ENCODE results near the gene PET100. TPM values are rescaled to one million over a fixed set of nuclear protein-coding genes. Genes with fewer than 3 reads are reported as not detected.
"Not testable (repeated sequence)": the region's sequence is repeated elsewhere in the genome, so short reads cannot be mapped to it uniquely, and the experiment has no call there.

The PET100 gene
- polyA plus RNA-seq, 2 of the 4 experiments (the other 2 are of a cell fraction) = 48.6 to 99.3 TPM

- H3K4me2 ChIP-seq = no peak overlapping the region
- H3K9me3 ChIP-seq = no peaks in the 10 kb centered on the region
- DNase-seq (ENCODE audit: low read depth in 1 of 2, low spot score in 1 of 2) (no peak), ATAC-seq (no peak), FAIRE-seq (no peak)
- CTCF ChIA-PET = interaction anchor here (1.7 to 1.9 kb wide), 3 partner anchors 8 to 36 kb away, joined by 3 to 9 read pairs (median 5); no protein-coding TSS in a partner anchor
- H3K4me3 ChIP-seq = no peak overlapping the region
- H3K4me1 ChIP-seq = no peaks in the 10 kb centered on the region
- 100% methylated on average over 4 of the region's 8 CpGs for WGBS (ENCODE audit: missing lambda C conversion rate)
- TF ChIP-seq MAZ (IDR thresholded peaks at IDR 0.05; ENCODE audit: borderline replicate concordance, low read depth, low read length) (no peak), HES2 (IDR thresholded peaks at IDR 0.05) (no peak), MAFK (IDR thresholded peaks at IDR 0.05; ENCODE audit: partially characterized antibody) (no peak), CBX2 (IDR thresholded peaks at IDR 0.05; ENCODE audit: borderline replicate concordance, low read depth) (no peak), HOXB5 (CRISPR knock-in tag; IDR thresholded peaks at IDR 0.05) (no peak), PBX3 (IDR thresholded peaks at IDR 0.05) (no peak), HOXA7 (CRISPR knock-in tag; IDR thresholded peaks at IDR 0.05) (no peak), RCOR1 (IDR thresholded peaks at IDR 0.05; ENCODE audit: low read depth, low read length) (no peak), TFCP2L1 (CRISPR knock-in tag; IDR thresholded peaks at IDR 0.05) (no peak), ZSCAN20 (CRISPR knock-in tag; IDR thresholded peaks at IDR 0.05) (no peak), POLR2AphosphoS2 (conservative IDR thresholded peaks at IDR 0.05; ENCODE audit: low read length) (no peak), EHF (CRISPR knock-in tag; IDR thresholded peaks at IDR 0.05) (no peak), NFE2L2 (conservative IDR thresholded peaks at IDR 0.05; ENCODE audit: low read length) (no peak), ZC3H11A (IDR thresholded peaks at IDR 0.05) (no peak)
- TF ChIP-seq, protein P1, sequence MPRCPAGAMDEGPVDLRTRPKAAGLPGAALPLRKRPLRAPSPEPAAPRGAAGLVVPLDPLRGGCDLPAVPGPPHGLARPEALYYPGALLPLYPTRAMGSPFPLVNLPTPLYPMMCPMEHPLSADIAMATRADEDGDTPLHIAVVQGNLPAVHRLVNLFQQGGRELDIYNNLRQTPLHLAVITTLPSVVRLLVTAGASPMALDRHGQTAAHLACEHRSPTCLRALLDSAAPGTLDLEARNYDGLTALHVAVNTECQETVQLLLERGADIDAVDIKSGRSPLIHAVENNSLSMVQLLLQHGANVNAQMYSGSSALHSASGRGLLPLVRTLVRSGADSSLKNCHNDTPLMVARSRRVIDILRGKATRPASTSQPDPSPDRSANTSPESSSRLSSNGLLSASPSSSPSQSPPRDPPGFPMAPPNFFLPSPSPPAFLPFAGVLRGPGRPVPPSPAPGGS (IDR thresholded peaks at IDR 0.05) = no peak
- TF ChIP-seq, protein P2, sequence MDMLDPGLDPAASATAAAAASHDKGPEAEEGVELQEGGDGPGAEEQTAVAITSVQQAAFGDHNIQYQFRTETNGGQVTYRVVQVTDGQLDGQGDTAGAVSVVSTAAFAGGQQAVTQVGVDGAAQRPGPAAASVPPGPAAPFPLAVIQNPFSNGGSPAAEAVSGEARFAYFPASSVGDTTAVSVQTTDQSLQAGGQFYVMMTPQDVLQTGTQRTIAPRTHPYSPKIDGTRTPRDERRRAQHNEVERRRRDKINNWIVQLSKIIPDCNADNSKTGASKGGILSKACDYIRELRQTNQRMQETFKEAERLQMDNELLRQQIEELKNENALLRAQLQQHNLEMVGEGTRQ (IDR thresholded peaks at IDR 0.05) = no peak
- H3K27ac ChIP-seq = no peak overlapping the region
- POLR2A ChIA-PET = no interaction called here
These were observed 13.4 kb downstream of the PET100 start for GRCh38 chr19:7643031-7643415.

GRCh38 chr19:7643629-7644549 is 14.3 kb downstream of the PET100 start:
- H3K27ac ChIP-seq, ATAC-seq, POLR2A ChIA-PET, H3K4me2 ChIP-seq, FAIRE-seq, H3K4me1 ChIP-seq, H3K4me3 ChIP-seq, H3K9me3 ChIP-seq: not testable (repeated sequence)
- WGBS (ENCODE audit: missing lambda C conversion rate) = 77% methylated on average over 8 of the region's 10 CpGs
- peak in 1 of 2 experiments; percentile 57 for DNase-seq (ENCODE audit: low read depth in 1 of 2, low spot score in 1 of 2)
- CTCF ChIA-PET = interaction anchor here (1.3 to 1.9 kb wide), 4 partner anchors 7 to 76 kb away, joined by 3 to 9 read pairs (median 6); partner anchors contain the start of gene TRAPPC5

DNA sequence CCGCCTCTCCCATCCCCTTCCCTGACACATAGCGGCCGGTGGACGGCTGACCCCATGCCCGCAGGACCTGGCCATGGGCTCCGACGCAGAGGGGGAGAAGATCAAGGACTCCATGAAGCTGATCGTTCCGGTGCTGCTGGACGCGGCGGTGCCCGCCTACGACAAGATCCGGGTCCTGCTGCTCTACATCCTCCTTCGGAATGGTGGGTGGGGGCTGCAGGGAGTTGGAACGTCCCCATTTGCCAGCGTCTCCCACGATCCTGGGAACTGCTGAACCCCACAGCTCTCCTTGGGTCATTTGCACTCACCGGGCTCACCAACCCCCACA is 14.9 kb downstream of the PET100 start:
- Histone ChIP-seq H3K4me1 (no peaks in the 10 kb centered on the region), H3K27ac (no peak overlapping the region), H3K4me3 (no peak overlapping the region), H3K4me2 (no peak overlapping the region), H3K9me3 (no peaks in the 10 kb centered on the region)
- WGBS (ENCODE audit: missing lambda C conversion rate) = 96% methylated on average over 18 of the region's 20 CpGs
- ATAC-seq (no peak), DNase-seq (ENCODE audit: low read depth in 1 of 2, low spot score in 1 of 2) (no peak), FAIRE-seq (no peak)
- CTCF ChIA-PET = interaction anchor here (1.3 to 1.5 kb wide), 2 partner anchors 36 to 76 kb away, joined by 4 to 8 read pairs; partner anchors contain the start of gene TRAPPC5
- POLR2A ChIA-PET = interaction anchor here (0.6 to 1.3 kb wide), 2 partner anchors 15 to 58 kb away, joined by 4 to 6 read pairs; partner anchors contain the start of genes PET100 and XAB2
- TF ChIP-seq PBX3 (IDR thresholded peaks at IDR 0.05) (no peak), RAD21 (conservative IDR thresholded peaks at IDR 0.05 in 1 of 2, IDR thresholded peaks at IDR 0.05 in 1 of 2) (no peak), GATA3 (IDR thresholded peaks at IDR 0.05; ENCODE audit: borderline replicate concordance) (no peak), ZSCAN20 (CRISPR knock-in tag; IDR thresholded peaks at IDR 0.05) (no peak), RARB (CRISPR knock-in tag; IDR thresholded peaks at IDR 0.05) (no peak), RFX5 (IDR thresholded peaks at IDR 0.05) (no peak), CHD2 (IDR thresholded peaks at IDR 0.05; ENCODE audit: low read length, partially characterized antibody) (no peak), POLR2AphosphoS2 (conservative IDR thresholded peaks at IDR 0.05; ENCODE audit: low read length) (no peak), CBX2 (IDR thresholded peaks at IDR 0.05; ENCODE audit: borderline replicate concordance, low read depth) (no peak), NPAS2 (CRISPR knock-in tag; IDR thresholded peaks at IDR 0.05; ENCODE audit: borderline replicate concordance) (no peak)
- TF ChIP-seq, protein P3, sequence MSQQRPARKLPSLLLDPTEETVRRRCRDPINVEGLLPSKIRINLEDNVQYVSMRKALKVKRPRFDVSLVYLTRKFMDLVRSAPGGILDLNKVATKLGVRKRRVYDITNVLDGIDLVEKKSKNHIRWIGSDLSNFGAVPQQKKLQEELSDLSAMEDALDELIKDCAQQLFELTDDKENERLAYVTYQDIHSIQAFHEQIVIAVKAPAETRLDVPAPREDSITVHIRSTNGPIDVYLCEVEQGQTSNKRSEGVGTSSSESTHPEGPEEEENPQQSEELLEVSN (IDR thresholded peaks at IDR 0.05; ENCODE audit: borderline replicate concordance, low read depth) = no peak

Data from A549 (cell line).